DMS153 (cell line): Measurements from ENCODE around the gene TMEM131.

Experiments used
- DNase-seq: peaks from one replicate; lab custom pipeline; 2025; lab: John Stamatoyannopoulos, UW

The TMEM131 gene

GRCh38 chr2:97738179-97739019 is 257.3 kb downstream of the TMEM131 start:
- no peak for DNase-seq

GRCh38 chr2:97737421-97738178 is 258.1 kb downstream of the TMEM131 start:
- no peak for DNase-seq

- no peak for DNase-seq
Observed at GRCh38 chr2:97736608-97737330, 259.0 kb downstream of the TMEM131 start.

GRCh38 chr2:97736185-97736584 is 259.6 kb downstream of the TMEM131 start:
- no peak for DNase-seq

- no peak for DNase-seq
Observed at GRCh38 chr2:97735161-97735561, 260.6 kb downstream of the TMEM131 start.

- DNase-seq = no peak
Observed at GRCh38 chr2:97734061-97735051, 261.4 kb downstream of the TMEM131 start.

GRCh38 chr2:97733341-97734035 is 262.3 kb downstream of the TMEM131 start:
- DNase-seq = no peak

GRCh38 chr2:97732436-97733340 is 263.1 kb downstream of the TMEM131 start:
- no peak for DNase-seq

GRCh38 chr2:97731274-97732020 is 264.3 kb downstream of the TMEM131 start:
- DNase-seq = no peak

GRCh38 chr2:97730245-97730644 is 265.5 kb downstream of the TMEM131 start:
- no peak for DNase-seq

- DNase-seq = no peak
Observed at GRCh38 chr2:97728091-97728731, 267.5 kb downstream of the TMEM131 start.

GRCh38 chr2:97727296-97727695 is 268.5 kb downstream of the TMEM131 start:
- DNase-seq = no peak

- no peak for DNase-seq
Observed at GRCh38 chr2:97726261-97727064, 269.3 kb downstream of the TMEM131 start.

- DNase-seq = no peak
Observed at GRCh38 chr2:97724946-97725688, 270.6 kb downstream of the TMEM131 start.

GRCh38 chr2:97724501-97724900 is 271.2 kb downstream of the TMEM131 start:
- no peak for DNase-seq

GRCh38 chr2:97724073-97724410 is 271.7 kb downstream of the TMEM131 start:
- no peak for DNase-seq
